A549 (cell line): Measurements from ENCODE around the gene ARGLU1.

Source experiments
- NR3C1 ChIP-seq: fragments of >200 bp; sonication (Bioruptor Twin); formaldehyde crosslinking; IDR thresholded peaks from 3 replicates; pipeline ENCODE4 v1.6.1; 2017
- PHF8 ChIP-seq: fragments of 200-600 bp; sonication (generic); IDR thresholded peaks from 2 replicates; pipeline ENCODE4 v1.6.1; 2016; ENCODE audit warnings: low read depth, mild to moderate bottlenecking, antibody characterized with exemption, moderate library complexity, borderline replicate concordance
- POLR2A ChIP-seq: IDR thresholded peaks from 2 replicates; pipeline ENCODE4 v1.6.1; 2012; ENCODE audit warnings: mild to moderate bottlenecking, low read length
- TF ChIP-seq, protein P1 (sequence below): fragments of >200 bp; sonication (Bioruptor Twin); formaldehyde crosslinking; IDR thresholded peaks from 3 replicates; pipeline ENCODE4 v1.5.1; 2016

DNA sequence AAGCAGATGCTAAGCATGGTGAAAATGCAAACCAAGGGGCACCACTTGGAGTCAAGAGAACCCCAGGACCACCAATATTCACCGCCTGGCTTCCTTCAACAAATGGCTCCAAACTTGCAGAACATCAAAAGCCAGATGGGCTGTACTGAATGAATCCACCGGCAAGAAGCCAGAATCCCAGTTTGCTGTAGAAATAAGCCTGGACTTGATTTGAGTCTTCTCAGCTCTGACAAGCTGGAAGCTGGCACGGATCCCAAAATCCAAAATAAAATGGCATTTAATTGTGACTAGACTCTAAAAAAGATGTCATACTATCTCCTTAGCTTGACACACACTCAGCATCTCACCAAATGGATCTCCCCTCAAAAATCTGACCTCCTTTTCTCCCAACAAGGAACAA is 44.4 kb downstream of the ARGLU1 start:
- TF ChIP-seq POLR2A = no peak
- no peak for TF ChIP-seq NR3C1
- TF ChIP-seq, protein P1, sequence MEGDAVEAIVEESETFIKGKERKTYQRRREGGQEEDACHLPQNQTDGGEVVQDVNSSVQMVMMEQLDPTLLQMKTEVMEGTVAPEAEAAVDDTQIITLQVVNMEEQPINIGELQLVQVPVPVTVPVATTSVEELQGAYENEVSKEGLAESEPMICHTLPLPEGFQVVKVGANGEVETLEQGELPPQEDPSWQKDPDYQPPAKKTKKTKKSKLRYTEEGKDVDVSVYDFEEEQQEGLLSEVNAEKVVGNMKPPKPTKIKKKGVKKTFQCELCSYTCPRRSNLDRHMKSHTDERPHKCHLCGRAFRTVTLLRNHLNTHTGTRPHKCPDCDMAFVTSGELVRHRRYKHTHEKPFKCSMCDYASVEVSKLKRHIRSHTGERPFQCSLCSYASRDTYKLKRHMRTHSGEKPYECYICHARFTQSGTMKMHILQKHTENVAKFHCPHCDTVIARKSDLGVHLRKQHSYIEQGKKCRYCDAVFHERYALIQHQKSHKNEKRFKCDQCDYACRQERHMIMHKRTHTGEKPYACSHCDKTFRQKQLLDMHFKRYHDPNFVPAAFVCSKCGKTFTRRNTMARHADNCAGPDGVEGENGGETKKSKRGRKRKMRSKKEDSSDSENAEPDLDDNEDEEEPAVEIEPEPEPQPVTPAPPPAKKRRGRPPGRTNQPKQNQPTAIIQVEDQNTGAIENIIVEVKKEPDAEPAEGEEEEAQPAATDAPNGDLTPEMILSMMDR = no peak
- no peak for TF ChIP-seq PHF8
